ENCODE data around the gene CRELD2. TPM values are rescaled to one million over a fixed set of nuclear protein-coding genes. Genes with fewer than 3 reads are reported as not detected.

The CRELD2 gene
- total RNA-seq, 1 donor from 2014 or later = 67.8 TPM

DNA sequence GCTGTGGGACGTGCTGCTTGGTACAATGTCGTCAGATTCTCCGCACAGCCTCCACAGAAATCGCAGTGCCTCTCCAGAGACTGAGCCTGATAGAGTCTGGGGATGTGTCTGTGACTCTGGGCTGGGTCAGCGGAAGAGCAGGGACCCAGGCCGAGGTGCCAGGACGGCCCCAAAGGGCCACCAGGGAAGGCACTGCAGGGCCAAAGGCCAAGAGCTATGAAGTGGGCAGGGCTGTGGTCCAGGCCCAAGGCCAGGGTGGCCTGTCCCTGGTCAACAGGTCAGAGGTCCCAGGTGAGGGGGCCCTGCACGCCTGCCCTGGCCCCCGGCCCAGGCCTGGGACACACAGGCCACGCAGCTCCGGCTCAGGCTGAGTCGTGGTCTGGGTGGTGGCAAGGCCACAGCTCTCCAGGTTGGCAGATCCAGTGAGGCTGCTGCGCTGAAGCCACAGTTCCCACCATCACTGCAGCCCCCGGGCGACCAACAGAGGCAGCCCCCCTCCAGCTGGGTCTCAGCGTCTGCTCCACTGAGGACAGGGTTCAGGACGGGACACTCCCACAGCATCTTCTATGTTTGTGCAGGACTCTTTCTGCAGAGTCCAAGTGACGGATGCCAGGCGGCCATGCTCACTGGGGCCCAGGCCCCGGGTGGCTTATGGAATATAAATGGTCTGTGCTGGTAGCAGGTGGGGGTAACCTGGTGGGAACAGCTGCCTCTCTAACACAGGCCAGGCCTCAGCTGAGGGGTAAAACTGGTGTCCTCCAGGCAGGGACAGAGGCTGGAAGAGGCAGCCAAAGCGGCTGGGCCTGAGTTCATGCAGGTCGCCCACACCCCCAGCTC lies 37.4 kb downstream of the CRELD2 start:
- no peak for DNase-seq (ENCODE audit: extremely low read depth, low read depth, low spot score)

DNA sequence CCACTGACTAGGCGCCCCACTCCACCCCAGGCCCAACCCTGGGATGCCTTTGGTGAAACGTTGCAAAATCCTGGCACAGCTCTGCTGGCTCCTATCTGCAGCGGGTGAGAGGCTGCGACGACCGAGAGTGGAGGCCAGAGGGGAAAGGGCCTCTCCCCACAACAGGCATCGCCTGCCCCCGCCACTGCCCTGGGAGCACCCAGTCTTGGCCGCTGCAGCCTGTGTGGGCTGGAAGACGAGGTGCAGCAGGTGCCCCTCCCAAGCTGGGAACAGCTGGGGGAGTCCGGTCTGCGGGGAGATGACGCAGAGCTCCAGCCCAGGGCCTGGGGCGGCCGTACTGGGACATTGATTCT lies 38.0 kb downstream of the CRELD2 start:
- no peak for DNase-seq (ENCODE audit: extremely low read depth, low read depth, low spot score)

DNA sequence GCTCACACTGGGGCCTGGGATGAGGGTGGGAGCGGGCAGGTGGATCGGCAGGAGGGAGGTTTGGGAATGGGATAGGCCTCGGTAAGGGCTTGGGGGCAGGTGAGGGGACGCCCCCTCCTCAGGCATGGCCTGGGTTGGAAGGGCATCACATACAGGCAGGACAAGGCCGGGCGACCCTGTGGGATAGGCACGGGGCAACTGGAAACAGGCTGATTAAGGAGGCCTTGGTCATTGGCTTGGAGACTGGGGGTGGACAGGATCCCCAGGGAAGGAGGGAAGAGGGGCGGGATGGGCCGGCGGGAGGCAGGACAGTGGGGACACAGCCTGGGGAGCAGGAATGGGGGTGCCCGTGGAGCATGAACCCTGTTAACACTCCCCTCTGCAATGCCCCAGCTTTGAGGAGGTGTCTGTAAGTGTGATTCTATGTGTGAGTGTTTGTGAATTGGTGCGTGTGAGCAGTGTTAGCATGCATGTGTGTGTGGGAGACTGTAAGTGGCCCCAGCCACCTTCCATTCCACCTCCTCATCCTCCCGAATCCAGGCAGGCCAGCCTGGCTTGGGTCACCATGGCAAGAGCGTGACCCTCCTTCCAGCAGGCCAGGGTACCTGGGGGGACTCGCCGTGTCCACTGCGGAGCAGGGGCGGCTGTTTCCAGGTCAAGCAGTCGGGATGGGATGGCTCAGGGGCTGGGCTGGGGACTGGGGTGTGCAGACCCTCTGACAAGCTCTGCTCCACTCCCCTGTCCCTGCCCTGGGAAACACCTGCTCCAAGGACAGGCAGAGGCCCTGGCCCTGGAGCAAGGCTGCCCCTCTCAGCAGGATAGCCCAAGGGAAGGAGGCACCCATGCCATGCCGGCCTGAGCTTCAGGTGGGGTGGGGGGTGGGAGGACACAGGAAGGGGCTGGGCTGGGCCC lies 38.7 kb downstream of the CRELD2 start:
- DNase-seq (ENCODE audit: extremely low read depth, low read depth, low spot score) = no peak

DNA sequence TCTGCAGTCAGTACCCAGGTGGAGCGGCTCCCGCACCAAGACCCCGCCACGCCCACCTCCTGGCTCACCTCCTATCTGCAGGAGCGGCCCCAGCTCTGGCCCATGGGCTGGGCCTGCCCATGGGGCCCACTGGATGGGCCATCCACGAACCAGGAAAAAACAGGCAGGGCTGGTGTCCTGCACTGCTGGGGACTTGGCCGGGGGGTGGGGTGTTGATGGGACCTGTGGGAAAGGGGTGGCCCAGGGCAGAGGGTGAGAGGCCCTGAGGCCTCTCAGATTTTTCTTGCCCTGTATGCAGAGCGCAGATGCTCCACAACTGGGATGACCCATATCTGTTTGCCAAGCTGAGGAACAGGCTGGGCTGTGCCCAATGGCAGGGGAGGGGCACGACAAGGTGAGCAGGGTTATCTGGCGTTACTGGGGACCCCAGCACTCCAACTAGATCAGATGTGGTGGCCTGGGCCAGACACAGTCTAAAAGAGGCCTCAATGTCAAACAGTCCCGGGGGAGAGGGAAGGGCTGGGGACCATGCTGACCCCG lies 39.5 kb downstream of the CRELD2 start:
- DNase-seq (ENCODE audit: extremely low read depth, low read depth, low spot score) = no peak

DNA sequence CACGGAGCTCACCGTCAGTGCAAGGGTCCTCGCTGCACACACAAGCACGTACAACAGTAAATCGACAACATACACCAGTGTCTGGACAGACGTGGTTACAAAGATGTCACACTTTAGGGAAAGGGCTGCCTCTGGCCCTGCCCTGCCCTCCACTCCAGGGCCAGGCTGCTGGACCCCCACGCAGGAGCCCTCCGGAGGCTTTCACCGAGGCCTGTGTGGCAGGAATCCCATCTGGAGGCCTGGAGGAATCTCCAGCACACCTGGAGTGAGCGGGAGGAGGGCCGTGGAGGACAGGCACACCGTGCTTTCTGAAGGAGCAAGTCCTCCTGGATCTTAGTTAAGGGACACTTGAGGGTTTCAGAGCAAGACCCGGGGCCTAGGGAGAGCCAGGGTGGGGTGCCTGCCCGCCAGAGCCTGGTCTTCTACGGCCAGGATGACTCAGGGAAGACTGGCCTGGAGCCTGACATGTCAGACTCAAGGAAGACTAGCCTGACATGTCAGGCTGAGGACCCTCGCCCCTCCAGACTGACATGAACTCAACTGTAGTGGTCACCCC lies 40.0 kb downstream of the CRELD2 start:
- no peak for DNase-seq (ENCODE audit: extremely low read depth, low read depth, low spot score)

DNA sequence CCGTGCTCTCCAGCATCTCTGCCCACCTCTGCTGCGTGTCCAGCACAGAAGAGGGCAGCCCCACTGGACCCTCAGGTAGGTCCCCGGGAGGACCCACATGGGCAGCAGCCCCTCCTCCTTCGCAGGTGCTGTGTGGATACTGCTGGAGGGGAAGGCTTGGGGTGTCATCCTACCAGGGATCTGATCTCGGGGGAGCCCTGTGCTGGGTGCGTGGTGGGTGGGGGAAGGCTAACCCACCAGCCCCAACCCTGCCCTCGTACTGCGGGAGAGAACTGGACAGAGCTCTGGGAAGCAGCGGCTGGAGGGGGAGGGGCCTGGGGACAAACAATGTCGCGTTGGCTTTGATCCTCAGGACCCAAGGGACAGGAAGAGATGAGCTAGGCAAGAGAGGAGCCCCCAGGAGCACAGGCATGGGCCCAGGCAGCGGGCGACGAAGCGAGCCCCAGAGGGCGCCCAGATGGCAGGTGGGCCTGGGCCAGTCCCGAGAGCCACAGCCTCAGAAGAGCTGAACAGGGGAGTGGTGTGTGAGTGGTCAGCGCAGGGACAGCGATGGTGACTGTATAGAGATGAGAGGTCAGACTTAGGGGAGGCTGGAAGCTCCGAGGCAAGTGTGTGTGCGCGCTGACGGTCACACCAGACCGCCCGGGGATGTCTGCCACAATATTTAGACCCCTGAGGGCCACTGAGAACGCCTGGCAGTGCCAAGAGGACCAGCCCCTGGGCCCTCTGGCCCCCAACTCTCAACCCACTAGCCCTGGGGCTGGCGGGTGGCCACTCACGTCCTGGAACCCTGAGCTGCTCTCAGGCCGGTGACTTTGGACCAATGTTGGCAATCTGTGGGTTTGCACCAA lies 40.7 kb downstream of the CRELD2 start:
- no peak for DNase-seq (ENCODE audit: extremely low read depth, low read depth, low spot score)

DNA sequence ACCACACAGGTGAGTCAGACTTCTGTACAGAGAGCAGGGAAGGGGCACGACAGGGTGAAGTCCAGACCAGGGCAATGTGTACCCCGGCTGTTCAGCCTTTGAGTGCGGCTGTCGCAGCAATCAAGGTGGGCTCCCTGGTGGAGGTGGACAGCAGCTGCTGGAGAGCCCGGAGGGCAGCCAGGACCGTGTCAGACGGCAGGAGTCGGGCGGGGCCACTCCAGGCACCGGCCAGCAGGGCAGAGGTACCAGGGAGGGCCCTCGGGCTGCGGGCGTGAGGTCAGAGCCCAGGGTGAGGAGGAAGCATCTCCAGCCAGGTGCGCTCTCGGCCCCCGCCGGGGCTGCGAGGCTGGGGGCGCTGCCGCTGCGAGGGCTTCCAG lies 41.3 kb downstream of the CRELD2 start:
- DNase-seq (ENCODE audit: extremely low read depth, low read depth, low spot score) = no peak

DNA sequence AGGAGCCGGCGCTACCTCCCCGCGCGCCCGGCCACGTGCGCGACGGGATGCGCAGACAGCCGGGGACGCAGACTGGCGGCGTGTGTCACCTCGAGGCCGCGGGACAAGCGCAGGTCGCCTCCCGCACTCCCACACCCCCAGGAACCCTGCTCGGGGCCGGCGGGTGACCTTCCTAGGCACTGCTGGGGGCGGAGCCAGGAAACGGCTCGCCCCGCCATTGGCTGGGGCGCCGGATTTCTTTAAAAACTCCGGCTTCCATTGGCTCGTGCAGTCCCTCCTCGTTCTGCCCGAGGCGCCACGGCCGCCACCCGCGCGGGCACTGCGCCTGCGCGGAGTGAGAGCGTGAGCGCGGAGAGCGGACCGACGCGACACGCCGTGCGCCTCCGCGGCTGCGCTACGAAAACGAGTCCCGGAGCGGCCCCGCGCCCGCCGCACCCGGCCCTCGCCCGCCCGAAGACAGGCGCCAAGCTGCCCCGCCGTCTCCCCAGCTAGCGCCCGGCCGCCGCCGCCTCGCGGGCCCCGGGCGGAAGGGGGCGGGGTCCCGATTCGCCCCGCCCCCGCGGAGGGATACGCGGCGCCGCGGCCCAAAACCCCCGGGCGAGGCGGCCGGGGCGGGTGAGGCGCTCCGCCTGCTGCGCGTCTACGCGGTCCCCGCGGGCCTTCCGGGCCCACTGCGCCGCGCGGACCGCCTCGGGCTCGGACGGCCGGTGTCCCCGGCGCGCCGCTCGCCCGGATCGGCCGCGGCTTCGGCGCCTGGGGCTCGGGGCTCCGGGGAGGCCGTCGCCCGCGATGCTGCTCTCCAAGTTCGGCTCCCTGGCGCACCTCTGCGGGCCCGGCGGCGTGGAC lies 41.9 kb downstream of the CRELD2 start, which contains the start of gene PIM3:
Gene PIM3, plus strand, starts transcription at position 614 of the 846 bp plus-strand sequence. Its CDS starts 176 bp downstream, at position 790.
- no peak for DNase-seq (ENCODE audit: extremely low read depth, low read depth, low spot score)

DNA sequence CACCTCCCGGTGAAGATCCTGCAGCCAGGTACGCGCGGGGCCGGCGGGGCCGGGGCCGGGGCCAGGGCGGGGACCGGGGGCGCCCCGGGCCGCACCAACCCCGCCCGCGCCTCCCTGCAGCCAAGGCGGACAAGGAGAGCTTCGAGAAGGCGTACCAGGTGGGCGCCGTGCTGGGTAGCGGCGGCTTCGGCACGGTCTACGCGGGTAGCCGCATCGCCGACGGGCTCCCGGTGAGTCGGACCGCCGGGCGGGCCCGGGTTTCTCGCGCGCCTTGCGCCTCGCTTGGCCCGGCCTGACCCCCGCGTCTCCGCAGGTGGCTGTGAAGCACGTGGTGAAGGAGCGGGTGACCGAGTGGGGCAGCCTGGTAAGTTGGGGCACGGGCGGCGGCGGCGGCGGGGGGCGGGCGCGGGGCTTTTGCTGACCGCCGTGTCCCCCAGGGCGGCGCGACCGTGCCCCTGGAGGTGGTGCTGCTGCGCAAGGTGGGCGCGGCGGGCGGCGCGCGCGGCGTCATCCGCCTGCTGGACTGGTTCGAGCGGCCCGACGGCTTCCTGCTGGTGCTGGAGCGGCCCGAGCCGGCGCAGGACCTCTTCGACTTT lies 42.7 kb downstream of the CRELD2 start:
- no peak for DNase-seq (ENCODE audit: extremely low read depth, low read depth, low spot score)

DNA sequence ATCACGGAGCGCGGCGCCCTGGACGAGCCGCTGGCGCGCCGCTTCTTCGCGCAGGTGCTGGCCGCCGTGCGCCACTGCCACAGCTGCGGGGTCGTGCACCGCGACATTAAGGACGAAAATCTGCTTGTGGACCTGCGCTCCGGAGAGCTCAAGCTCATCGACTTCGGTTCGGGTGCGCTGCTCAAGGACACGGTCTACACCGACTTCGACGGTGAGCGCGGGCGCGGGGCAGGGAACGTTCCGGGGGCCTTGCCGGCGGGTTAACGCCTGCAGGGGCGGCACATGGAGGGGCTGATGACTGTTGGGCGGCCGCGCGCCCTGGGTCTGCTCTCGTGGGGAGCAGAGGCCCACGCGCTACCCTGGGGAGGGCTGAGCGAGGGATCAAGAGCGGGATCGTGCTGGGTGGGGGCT lies 43.2 kb downstream of the CRELD2 start:
- DNase-seq (ENCODE audit: extremely low read depth, low read depth, low spot score) = no peak

DNA sequence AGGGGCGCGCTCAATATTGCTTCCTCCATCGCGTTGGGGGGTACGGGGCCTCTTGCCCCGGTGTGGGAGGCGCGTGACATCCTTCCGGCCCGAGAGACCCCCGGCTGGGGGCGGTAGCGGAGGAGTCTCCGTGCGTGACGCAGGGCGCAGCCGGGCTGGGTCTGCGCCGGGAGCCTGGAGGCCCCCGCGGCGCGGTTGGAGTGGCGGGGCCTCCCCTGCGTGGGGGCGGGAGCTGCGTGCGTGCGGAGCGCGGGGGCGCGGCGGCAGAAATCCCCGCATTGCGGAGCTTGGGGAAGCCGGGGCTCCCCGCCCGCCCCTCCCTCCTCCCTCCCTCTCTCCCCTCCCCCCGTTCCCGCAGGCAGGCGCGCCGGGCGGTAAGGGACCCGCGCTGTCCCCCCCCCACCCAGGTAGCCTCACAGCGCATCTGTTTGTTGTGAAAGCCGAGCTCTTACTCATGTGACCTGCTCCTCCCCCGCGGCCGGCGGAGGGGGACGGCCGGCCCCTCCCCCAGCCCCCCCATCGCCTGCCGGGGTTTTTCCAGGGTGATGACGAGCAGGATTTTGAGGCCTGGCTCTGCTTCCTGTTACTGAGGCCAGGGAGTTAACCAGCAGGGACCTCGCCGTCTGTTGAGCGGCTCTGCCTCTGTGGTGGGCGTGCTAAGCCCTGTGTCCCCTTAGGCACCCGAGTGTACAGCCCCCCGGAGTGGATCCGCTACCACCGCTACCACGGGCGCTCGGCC lies 43.7 kb downstream of the CRELD2 start:
- no peak for DNase-seq (ENCODE audit: extremely low read depth, low read depth, low spot score)

DNA sequence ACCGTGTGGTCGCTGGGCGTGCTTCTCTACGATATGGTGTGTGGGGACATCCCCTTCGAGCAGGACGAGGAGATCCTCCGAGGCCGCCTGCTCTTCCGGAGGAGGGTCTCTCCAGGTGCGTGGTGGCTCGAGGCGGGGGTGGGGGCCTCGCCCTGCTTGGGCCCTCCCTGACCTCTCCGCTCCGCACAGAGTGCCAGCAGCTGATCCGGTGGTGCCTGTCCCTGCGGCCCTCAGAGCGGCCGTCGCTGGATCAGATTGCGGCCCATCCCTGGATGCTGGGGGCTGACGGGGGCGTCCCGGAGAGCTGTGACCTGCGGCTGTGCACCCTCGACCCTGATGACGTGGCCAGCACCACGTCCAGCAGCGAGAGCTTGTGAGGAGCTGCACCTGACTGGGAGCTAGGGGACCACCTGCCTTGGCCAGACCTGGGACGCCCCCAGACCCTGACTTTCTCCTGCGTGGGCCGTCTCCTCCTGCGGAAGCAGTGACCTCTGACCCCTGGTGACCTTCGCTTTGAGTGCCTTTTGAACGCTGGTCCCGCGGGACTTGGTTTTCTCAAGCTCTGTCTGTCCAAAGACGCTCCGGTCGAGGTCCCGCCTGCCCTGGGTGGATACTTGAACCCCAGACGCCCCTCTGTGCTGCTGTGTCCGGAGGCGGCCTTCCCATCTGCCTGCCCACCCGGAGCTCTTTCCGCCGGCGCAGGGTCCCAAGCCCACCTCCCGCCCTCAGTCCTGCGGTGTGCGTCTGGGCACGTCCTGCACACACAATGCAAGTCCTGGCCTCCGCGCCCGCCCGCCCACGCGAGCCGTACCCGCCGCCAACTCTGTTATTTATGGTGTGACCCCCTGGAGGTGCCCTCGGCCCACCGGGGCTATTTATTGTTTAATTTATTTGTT lies 44.6 kb downstream of the CRELD2 start:
- no peak for DNase-seq (ENCODE audit: extremely low read depth, low read depth, low spot score)

DNA sequence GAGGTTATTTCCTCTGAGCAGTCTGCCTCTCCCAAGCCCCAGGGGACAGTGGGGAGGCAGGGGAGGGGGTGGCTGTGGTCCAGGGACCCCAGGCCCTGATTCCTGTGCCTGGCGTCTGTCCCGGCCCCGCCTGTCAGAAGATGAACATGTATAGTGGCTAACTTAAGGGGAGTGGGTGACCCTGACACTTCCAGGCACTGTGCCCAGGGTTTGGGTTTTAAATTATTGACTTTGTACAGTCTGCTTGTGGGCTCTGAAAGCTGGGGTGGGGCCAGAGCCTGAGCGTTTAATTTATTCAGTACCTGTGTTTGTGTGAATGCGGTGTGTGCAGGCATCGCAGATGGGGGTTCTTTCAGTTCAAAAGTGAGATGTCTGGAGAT lies 45.2 kb downstream of the CRELD2 start:
- DNase-seq (ENCODE audit: extremely low read depth, low read depth, low spot score) = no peak

DNA sequence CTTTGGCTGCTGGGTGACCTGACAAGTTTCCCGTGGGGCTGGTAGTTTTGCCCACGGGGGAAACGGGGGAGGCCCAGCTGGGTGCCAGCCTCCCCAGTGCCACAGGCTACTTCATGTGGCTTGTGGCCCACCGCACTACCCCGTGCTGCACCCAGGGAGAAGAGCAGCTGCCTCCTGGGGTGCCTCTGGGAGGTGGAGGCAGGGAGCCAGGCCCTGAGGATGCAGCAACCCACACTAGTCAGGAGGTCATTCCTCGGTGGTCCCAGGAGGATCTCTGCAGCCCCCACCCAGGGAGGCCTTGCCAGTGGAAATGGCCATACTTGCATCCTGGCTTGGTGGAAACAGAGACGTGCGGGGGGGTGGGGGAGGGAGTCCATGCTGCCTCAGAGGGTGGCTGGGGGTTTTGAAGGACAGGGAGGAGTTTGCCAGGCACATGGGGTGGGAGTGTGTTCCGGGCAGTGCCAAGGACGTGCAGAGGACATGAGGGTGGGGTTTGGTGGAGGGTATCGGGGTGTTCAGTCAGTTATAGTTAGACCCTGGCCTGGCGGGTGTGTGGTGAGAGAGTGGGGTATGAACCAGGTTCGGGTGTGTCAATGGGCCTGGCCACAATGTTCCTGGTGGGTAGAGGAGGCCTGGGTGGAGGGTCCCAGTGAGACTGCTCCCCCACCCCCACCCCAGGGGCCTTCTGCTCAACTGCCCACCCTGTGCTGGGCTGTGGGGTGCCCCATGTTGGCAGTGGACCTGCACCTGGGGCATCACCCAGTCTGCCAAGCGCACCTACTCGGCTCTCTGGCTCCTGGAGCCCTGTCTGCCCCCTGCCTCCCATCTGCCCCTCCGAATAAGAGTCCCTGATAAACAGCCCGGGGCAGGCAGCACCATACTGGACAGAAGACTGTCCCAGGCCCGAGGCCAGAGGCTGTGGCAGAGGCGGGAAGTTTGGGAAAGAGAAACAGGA lies 46.0 kb downstream of the CRELD2 start:
- DNase-seq (ENCODE audit: extremely low read depth, low read depth, low spot score) = no peak

DNA sequence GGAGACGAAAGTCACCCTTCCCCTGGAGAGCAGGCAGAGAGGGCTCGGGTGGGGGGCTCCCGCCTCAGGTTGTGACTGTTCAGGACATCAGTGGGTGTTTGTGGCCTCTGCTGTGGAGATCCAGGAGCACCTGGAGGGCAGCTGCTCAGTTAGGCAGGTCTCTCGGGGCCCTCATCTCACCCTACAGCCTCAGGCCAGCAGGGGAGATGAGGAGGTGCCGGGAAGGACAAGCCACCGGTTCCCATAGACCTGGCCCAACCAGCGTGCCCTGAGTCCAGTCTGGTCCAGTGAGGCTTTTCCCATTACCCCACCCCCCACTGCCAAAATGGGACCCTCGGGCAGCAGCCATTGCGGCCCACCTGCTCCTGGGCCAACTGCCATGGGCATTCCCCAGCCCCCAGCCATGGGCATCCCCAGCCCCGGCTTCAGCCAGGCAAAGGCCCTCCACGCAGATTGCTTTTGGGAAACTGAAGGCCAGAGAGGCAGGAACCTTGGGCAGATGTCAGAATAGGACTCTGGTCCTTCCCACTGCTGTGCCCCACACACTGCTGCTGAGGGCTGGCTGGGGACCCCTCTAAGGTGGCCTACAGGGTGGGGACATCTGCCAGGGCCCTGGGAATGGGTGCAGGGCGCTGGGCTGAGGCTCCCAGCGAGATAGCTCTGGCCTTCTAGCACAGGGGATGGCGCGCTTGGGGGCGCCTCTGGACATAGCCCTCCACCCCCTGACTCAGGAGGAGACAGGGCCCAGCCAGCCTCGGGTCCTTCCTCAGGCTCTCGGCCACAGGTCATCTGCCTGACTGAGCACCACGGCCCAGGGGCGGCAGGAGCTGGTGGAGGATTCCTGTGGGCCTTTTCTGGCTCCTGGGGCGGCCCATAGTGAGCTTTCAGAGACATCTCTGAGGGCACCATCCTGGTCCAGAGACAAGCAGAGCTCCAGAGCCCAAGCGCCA lies 46.9 kb downstream of the CRELD2 start:
- DNase-seq (ENCODE audit: extremely low read depth, low read depth, low spot score) = no peak

Data from glomerular endothelial cell (primary cell).